AG09319 (cell line): ENCODE measurements around the gene CHST5.

Source experiments
- DNase-seq: peaks from one replicate; pipeline ENCODE4 v3.0.0-alpha.2; 2010; ENCODE audit warnings: low read depth; ENCODE audit errors: extremely low read depth
- CTCF ChIP-seq: IDR thresholded peaks from 2 replicates; pipeline ENCODE4 v1.5.1; 2011; ENCODE audit warnings: low read depth, mild to moderate bottlenecking, inconsistent platforms, low read length, moderate library complexity

CHST5 gene

GRCh38 chr16:75486014-75486675, 49.8 kb downstream of the CHST5 start:
- no peak for TF ChIP-seq CTCF
- DNase-seq, result no peak

- no peak for DNase-seq
- TF ChIP-seq CTCF, result no peak
Measured at GRCh38 chr16:75485230-75486013, 50.5 kb downstream of the CHST5 start.

GRCh38 chr16:75483222-75483621, 52.7 kb downstream of the CHST5 start:
- DNase-seq, result no peak

GRCh38 chr16:75482434-75483205, 53.3 kb downstream of the CHST5 start:
- DNase-seq, result no peak
- TF ChIP-seq CTCF, result no peak

More at GRCh38 chr16:75483222-75483621, 52.7 kb downstream of the CHST5 start:
- TF ChIP-seq CTCF, result no peak

GRCh38 chr16:75481475-75481874, 54.4 kb downstream of the CHST5 start:
- DNase-seq, result no peak
- TF ChIP-seq CTCF, result no peak

GRCh38 chr16:75479421-75479990, 56.4 kb downstream of the CHST5 start:
- DNase-seq, result no peak
- TF ChIP-seq CTCF, result no peak
